ENCODE measurements around the gene MRPL23.

GRCh38 chr11:1992111-1992510, 45.0 kb downstream of the MRPL23 start:
- TF ChIP-seq POLR2A (IDR thresholded peaks at IDR 0.05) = no peak
- TF ChIP-seq, protein P1, sequence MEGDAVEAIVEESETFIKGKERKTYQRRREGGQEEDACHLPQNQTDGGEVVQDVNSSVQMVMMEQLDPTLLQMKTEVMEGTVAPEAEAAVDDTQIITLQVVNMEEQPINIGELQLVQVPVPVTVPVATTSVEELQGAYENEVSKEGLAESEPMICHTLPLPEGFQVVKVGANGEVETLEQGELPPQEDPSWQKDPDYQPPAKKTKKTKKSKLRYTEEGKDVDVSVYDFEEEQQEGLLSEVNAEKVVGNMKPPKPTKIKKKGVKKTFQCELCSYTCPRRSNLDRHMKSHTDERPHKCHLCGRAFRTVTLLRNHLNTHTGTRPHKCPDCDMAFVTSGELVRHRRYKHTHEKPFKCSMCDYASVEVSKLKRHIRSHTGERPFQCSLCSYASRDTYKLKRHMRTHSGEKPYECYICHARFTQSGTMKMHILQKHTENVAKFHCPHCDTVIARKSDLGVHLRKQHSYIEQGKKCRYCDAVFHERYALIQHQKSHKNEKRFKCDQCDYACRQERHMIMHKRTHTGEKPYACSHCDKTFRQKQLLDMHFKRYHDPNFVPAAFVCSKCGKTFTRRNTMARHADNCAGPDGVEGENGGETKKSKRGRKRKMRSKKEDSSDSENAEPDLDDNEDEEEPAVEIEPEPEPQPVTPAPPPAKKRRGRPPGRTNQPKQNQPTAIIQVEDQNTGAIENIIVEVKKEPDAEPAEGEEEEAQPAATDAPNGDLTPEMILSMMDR (IDR thresholded peaks at IDR 0.05) = no peak

Measured in body of pancreas (tissue), 4 donors.